ENCODE measurements around the gene UBAC2. TPM values are rescaled to one million over a fixed set of nuclear protein-coding genes. Genes with fewer than 3 reads are reported as not detected.

Gene UBAC2
- polyA plus RNA-seq, 1 experiment = 71.4 TPM

GRCh38 chr13:99355267-99356011 is 154.8 kb downstream of the UBAC2 start:
- CTCF ChIA-PET = interaction anchor here (0.6 kb wide), 1 partner anchor 89 kb away, joined by 3 read pairs; no protein-coding TSS in a partner anchor
- POLR2A ChIA-PET = no interaction called here

GRCh38 chr13:99356012-99356261 is 155.3 kb downstream of the UBAC2 start:
- no peak for TF ChIP-seq CTCF (IDR thresholded peaks at IDR 0.05; ENCODE audit: low read depth, low read length)
- no peak for DNase-seq (ENCODE audit: low read depth, low spot score)
- CTCF ChIA-PET = no interaction called here
- POLR2A ChIA-PET = no interaction called here
- Histone ChIP-seq H3K27me3 (ENCODE audit: control insufficient read depth, insufficient read depth, low read length) (no peaks in the 10 kb centered on the region), H3K9me3 (ENCODE audit: control insufficient read depth, insufficient read depth, low read length) (no peaks in the 10 kb centered on the region), H3K4me3 (ENCODE audit: low read depth, low read length) (peak overlapping the region; percentile 33), H3K27ac (ENCODE audit: low read depth, low read length) (peak overlapping the region; percentile 55)

More at GRCh38 chr13:99355267-99356011, 154.8 kb downstream of the UBAC2 start:
- no peak for DNase-seq (ENCODE audit: low read depth, low spot score)
- H3K4me3 ChIP-seq (ENCODE audit: low read depth, low read length) = no peak overlapping the region
- H3K27ac ChIP-seq (ENCODE audit: low read depth, low read length) = no peak overlapping the region
- no peak for TF ChIP-seq CTCF (IDR thresholded peaks at IDR 0.05; ENCODE audit: low read depth, low read length)
- no peaks in the 10 kb centered on the region for H3K27me3 ChIP-seq (ENCODE audit: control insufficient read depth, insufficient read depth, low read length)
- H3K9me3 ChIP-seq (ENCODE audit: control insufficient read depth, insufficient read depth, low read length) = no peaks in the 10 kb centered on the region

- ChIA-PET POLR2A (interaction anchor here (0.6 kb wide), 1 partner anchor 15 kb away, joined by 4 read pairs; no protein-coding TSS in a partner anchor), CTCF (interaction anchor here (0.7 kb wide), 1 partner anchor 180 kb away, joined by 3 read pairs; no protein-coding TSS in a partner anchor)
- peak overlapping the region; percentile 55 for H3K27ac ChIP-seq (ENCODE audit: low read depth, low read length)
- H3K27me3 ChIP-seq (ENCODE audit: control insufficient read depth, insufficient read depth, low read length) = no peaks in the 10 kb centered on the region
- DNase-seq (ENCODE audit: low read depth, low spot score) = peak; percentile 39
- H3K9me3 ChIP-seq (ENCODE audit: control insufficient read depth, insufficient read depth, low read length) = no peaks in the 10 kb centered on the region
- H3K4me3 ChIP-seq (ENCODE audit: low read depth, low read length) = peak overlapping the region; percentile 33
- TF ChIP-seq CTCF (IDR thresholded peaks at IDR 0.05; ENCODE audit: low read depth, low read length) = no peak
These were observed 155.8 kb downstream of the UBAC2 start for GRCh38 chr13:99356262-99357091.

- CTCF ChIA-PET = interaction anchor here (0.7 kb wide), 1 partner anchor 181 kb away, joined by 3 read pairs; no protein-coding TSS in a partner anchor
These were observed 156.5 kb downstream of the UBAC2 start for GRCh38 chr13:99357131-99357596.

More at GRCh38 chr13:99357131-99357596, 156.5 kb downstream of the UBAC2 start:
- Histone ChIP-seq H3K9me3 (ENCODE audit: control insufficient read depth, insufficient read depth, low read length) (no peaks in the 10 kb centered on the region), H3K27ac (ENCODE audit: low read depth, low read length) (peak overlapping the region; percentile 32), H3K4me3 (ENCODE audit: low read depth, low read length) (no peak overlapping the region), H3K27me3 (ENCODE audit: control insufficient read depth, insufficient read depth, low read length) (no peaks in the 10 kb centered on the region)
- POLR2A ChIA-PET = interaction anchor here (0.6 to 0.8 kb wide), 3 partner anchors 14 to 51 kb away, joined by 4 read pairs; no protein-coding TSS in a partner anchor
- no peak for TF ChIP-seq CTCF (IDR thresholded peaks at IDR 0.05; ENCODE audit: low read depth, low read length)
- DNase-seq (ENCODE audit: low read depth, low spot score) = peak; percentile 36

Data from AG04450 (cell line).